ENCODE results near the gene THG1L. TPM values are rescaled to one million over a fixed set of nuclear protein-coding genes. Genes with fewer than 3 reads are reported as not detected.
A peak's percentile ranks its signal among the peaks of the same experiment; 100 is the strongest.

THG1L gene
- total RNA-seq, 2 experiments from 2014 or later, result 10.9 to 13.3 TPM

GRCh38 chr5:157735991-157736390, 4.8 kb downstream of the THG1L start:
- ATAC-seq (ENCODE audit: low read depth) (no peak), DNase-seq (no peak)
- Mint-ChIP-seq H3K27ac (no peak overlapping the region), H3K27me3 (no peaks in the 10 kb centered on the region), H3K36me3 (peaks cover 20% of the 10 kb centered on the region), H3K9me3 (no peaks in the 10 kb centered on the region), H3K4me3 (no peak overlapping the region), H3K4me1 (peaks cover 8% of the 10 kb centered on the region)
- POLR2A ChIA-PET, result no interaction called here

- Mint-ChIP-seq H3K36me3 (peaks cover 20% of the 10 kb centered on the region), H3K9me3 (no peaks in the 10 kb centered on the region), H3K27me3 (no peaks in the 10 kb centered on the region), H3K27ac (no peak overlapping the region), H3K4me3 (no peak overlapping the region), H3K4me1 (peaks cover 12% of the 10 kb centered on the region)
- no peak for DNase-seq
- POLR2A ChIA-PET, result no interaction called here
- no peak for ATAC-seq (ENCODE audit: low read depth)
Observed at GRCh38 chr5:157739388-157740228, 8.4 kb downstream of the THG1L start.

GRCh38 chr5:157740229-157740610, 9.0 kb downstream of the THG1L start:
- DNase-seq (no peak), ATAC-seq (ENCODE audit: low read depth) (no peak)
- no peak overlapping the region for H3K4me3 Mint-ChIP-seq
- peaks cover 20% of the 10 kb centered on the region for H3K36me3 Mint-ChIP-seq
- POLR2A ChIA-PET, result no interaction called here
- H3K27me3 Mint-ChIP-seq, result no peaks in the 10 kb centered on the region
- peaks cover 17% of the 10 kb centered on the region for H3K4me1 Mint-ChIP-seq
- H3K27ac Mint-ChIP-seq, result no peak overlapping the region
- no peaks in the 10 kb centered on the region for H3K9me3 Mint-ChIP-seq

- H3K4me1 Mint-ChIP-seq, result peaks cover 21% of the 10 kb centered on the region
- no peaks in the 10 kb centered on the region for H3K9me3 Mint-ChIP-seq
- H3K4me3 Mint-ChIP-seq, result no peak overlapping the region
- no peaks in the 10 kb centered on the region for H3K27me3 Mint-ChIP-seq
- no peak for ATAC-seq (ENCODE audit: low read depth)
- H3K36me3 Mint-ChIP-seq, result peaks cover 22% of the 10 kb centered on the region
- DNase-seq, result no peak
- no peak overlapping the region for H3K27ac Mint-ChIP-seq
- POLR2A ChIA-PET, result interaction anchor here (0.6 kb wide), 1 partner anchor 23 kb away, joined by 3 read pairs; no protein-coding TSS in a partner anchor
Observed at GRCh38 chr5:157741131-157741530, 9.9 kb downstream of the THG1L start.

GRCh38 chr5:157743163-157744050, 12.2 kb downstream of the THG1L start, which contains the start of gene LSM11:
Gene LSM11, plus strand, starts transcription at chr5:157743712. Its CDS starts 39 bp downstream, at chr5:157743751.
- no peaks in the 10 kb centered on the region for H3K9me3 Mint-ChIP-seq
- peaks cover 23% of the 10 kb centered on the region for H3K4me1 Mint-ChIP-seq
- DNase-seq (peak; percentile 97), ATAC-seq (ENCODE audit: low read depth) (peak; percentile 91)
- peak within 1 kb of the TSS; percentile 97 for H3K4me3 Mint-ChIP-seq
- peak within 1 kb of the TSS; percentile 85 for H3K27ac Mint-ChIP-seq
- POLR2A ChIA-PET, result interaction anchor here (0.6 to 2.5 kb wide), 6 partner anchors 12 to 600 kb away, joined by 3 to 7 read pairs (median 3); partner anchors contain the start of genes MED7 and THG1L
- peaks cover 12% of the 10 kb centered on the region for H3K36me3 Mint-ChIP-seq
- H3K27me3 Mint-ChIP-seq, result no peaks in the 10 kb centered on the region

GRCh38 chr5:157744051-157745011, 13.1 kb downstream of the THG1L start:
- POLR2A ChIA-PET, result interaction anchor here (1.3 to 2.5 kb wide), 4 partner anchors 13 to 601 kb away, joined by 3 to 7 read pairs (median 3); partner anchors contain the start of genes MED7 and THG1L
- Mint-ChIP-seq H3K27ac (peak overlapping the region; percentile 85), H3K9me3 (no peaks in the 10 kb centered on the region), H3K4me1 (peaks cover 23% of the 10 kb centered on the region), H3K27me3 (no peaks in the 10 kb centered on the region), H3K4me3 (peak overlapping the region; percentile 97), H3K36me3 (peaks cover 9% of the 10 kb centered on the region)
- ATAC-seq (ENCODE audit: low read depth), result peak; percentile 19
- DNase-seq, result peak; percentile 64

GRCh38 chr5:157745041-157745456, 13.8 kb downstream of the THG1L start:
- Mint-ChIP-seq H3K27ac (no peak overlapping the region), H3K36me3 (peaks cover 7% of the 10 kb centered on the region), H3K27me3 (no peaks in the 10 kb centered on the region), H3K4me1 (peaks cover 23% of the 10 kb centered on the region), H3K9me3 (no peaks in the 10 kb centered on the region), H3K4me3 (peak overlapping the region; percentile 97)
- DNase-seq (no peak), ATAC-seq (ENCODE audit: low read depth) (no peak)
- POLR2A ChIA-PET, result interaction anchor here (2.5 kb wide), 1 partner anchor 13 kb away, joined by 7 read pairs; the partner anchor contains the start of gene THG1L

GRCh38 chr5:157747173-157747740, 16.0 kb downstream of the THG1L start:
- POLR2A ChIA-PET, result no interaction called here
- Mint-ChIP-seq H3K27me3 (no peaks in the 10 kb centered on the region), H3K36me3 (peaks cover 10% of the 10 kb centered on the region), H3K4me1 (peaks cover 23% of the 10 kb centered on the region), H3K9me3 (no peaks in the 10 kb centered on the region), H3K4me3 (no peak overlapping the region), H3K27ac (no peak overlapping the region)
- DNase-seq (no peak), ATAC-seq (ENCODE audit: low read depth) (no peak)

- ATAC-seq (ENCODE audit: low read depth) (no peak), DNase-seq (no peak)
- Mint-ChIP-seq H3K27me3 (no peaks in the 10 kb centered on the region), H3K36me3 (peaks cover 10% of the 10 kb centered on the region), H3K4me3 (no peak overlapping the region), H3K9me3 (no peaks in the 10 kb centered on the region), H3K27ac (no peak overlapping the region), H3K4me1 (peaks cover 19% of the 10 kb centered on the region)
- POLR2A ChIA-PET, result no interaction called here
Observed at GRCh38 chr5:157747766-157748700, 16.8 kb downstream of the THG1L start.

GRCh38 chr5:157748760-157749461, 17.7 kb downstream of the THG1L start:
- POLR2A ChIA-PET, result no interaction called here
- Mint-ChIP-seq H3K36me3 (peaks cover 10% of the 10 kb centered on the region), H3K9me3 (no peaks in the 10 kb centered on the region), H3K27me3 (no peaks in the 10 kb centered on the region), H3K4me3 (no peak overlapping the region), H3K27ac (no peak overlapping the region), H3K4me1 (peaks cover 16% of the 10 kb centered on the region)
- ATAC-seq (ENCODE audit: low read depth) (no peak), DNase-seq (no peak)

- ATAC-seq (ENCODE audit: low read depth) (no peak), DNase-seq (no peak)
- Mint-ChIP-seq H3K36me3 (peaks cover 8% of the 10 kb centered on the region), H3K27me3 (no peaks in the 10 kb centered on the region), H3K4me1 (peaks cover 12% of the 10 kb centered on the region), H3K27ac (no peak overlapping the region), H3K4me3 (no peak overlapping the region), H3K9me3 (no peaks in the 10 kb centered on the region)
- POLR2A ChIA-PET, result no interaction called here
Observed at GRCh38 chr5:157749462-157749799, 18.2 kb downstream of the THG1L start.

Data from activated naive CD8-positive, alpha-beta T cell treated with anti-CD3 and anti-CD28 coated beads, Interleukin-2, amount 10 ng/mL, durations not matched to agents 7 days and 5 days (primary cell).